Measurements from ENCODE around the gene GJA9.
A peak's percentile ranks its signal among the peaks of the same experiment; 100 is the strongest.
"Not testable (repeated sequence)": the region's sequence is repeated elsewhere in the genome, so short reads cannot be mapped to it uniquely, and the experiment has no call there.

GJA9 gene

DNA sequence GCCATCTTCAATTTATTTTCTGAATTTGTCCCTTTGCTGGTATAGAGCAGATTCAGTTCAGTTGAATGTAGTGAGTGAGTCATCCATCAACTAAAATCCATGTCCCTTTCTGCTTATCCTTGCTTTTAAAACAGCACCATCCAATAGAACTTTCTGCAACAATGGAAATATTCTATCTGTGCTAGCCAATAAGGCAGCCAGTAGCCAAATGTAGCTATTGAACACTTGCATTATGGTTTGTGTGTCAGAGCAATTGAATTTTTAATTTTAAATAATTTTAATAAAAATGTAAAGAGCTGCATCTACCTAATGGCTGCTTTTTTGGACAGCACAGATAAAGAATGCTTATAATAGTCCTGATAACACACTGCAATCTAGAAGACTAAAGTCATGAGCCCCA is at the start of gene GJA9:
TSS of gene GJA9 (minus strand) at position 101 of the 400 bp plus-strand sequence. CDS start 5,489 bp downstream, outside the sequence.
- DNase-seq: no peak

DNA sequence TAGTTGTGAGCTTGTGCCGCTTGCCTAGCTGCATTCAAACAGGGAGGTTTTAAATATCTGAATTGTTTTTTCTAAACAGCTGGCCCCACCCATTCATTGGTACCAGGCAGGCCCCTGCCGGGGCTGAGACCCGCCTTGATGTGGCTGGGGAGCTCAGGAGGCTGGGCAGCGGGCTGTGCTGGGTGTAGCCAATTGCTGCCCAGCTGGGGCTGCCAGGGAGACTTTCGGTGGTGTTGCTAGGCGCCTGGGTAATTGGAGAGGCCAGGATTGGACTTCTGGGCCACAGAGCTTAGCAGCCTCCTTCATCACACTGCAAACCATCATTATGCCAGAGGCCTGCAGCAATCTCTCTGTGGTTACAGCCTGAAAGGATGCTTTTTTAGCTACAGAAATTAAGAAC is 48.1 kb upstream of the GJA9 start:
- DNase-seq: peak in 54 of 56 donors; percentile 22 to 95 (median 79)

DNA sequence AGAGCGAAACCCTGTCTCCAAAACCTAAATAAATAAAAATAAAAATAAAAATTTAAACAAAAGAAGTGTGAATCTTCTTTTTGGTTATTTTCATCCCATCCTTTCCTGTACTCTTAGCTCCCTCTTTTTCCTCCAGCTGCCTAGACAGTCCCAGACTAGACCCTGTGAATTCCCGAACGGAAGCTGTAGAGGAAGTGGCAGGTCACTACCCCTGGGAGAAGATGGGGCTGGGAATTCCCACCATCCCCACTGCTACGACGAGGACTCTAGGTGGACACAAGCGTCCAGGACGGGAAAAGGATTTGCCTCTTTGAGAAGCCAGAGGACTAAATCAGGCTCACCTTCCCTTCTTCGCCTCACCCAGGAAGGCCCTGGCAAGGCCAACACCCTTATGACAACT is 47.7 kb upstream of the GJA9 start:
- peak in 1 of 56 donors; percentile 46 for DNase-seq

DNA sequence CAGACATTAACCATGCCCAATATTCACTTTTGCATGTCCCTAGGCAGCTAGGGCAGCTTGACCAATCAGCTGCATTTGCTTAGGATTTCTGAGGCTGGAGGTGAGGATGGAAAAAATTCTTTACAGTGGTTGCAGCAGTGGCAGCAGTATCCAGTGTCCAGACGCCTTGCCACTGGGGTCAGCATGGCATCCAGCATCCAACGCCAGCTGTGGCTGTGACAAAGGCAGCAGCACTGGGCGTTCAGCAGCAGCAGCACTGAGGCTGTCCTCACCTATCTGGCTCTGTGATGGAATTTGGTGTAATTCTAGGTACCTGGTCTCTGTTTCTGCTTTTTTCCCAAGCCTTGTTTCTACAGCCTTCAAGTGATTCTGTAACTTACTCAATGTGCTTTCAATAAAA is 44.7 kb upstream of the GJA9 start:
- DNase-seq: peak in 16 of 56 donors; percentile 2 to 49 (median 22)

DNA sequence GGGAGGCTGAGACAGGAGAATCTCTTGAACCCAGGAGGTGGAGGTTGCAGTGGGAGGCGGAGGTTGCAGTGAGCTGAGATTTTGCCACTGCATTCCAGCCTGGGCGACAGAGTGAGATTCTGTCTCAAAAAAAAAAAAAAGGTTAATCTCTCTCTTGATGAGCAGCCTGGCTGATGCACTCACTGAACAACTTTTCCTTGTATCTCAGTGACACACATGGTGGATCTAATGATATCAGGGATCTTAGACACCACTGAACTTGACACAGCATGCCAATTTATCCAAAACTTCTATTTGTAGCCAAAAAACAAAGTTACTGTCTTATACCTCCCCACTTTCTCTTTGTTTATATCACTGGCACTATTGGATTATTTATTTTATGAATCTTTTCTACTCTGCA is 44.0 kb upstream of the GJA9 start:
- no peak for DNase-seq

DNA sequence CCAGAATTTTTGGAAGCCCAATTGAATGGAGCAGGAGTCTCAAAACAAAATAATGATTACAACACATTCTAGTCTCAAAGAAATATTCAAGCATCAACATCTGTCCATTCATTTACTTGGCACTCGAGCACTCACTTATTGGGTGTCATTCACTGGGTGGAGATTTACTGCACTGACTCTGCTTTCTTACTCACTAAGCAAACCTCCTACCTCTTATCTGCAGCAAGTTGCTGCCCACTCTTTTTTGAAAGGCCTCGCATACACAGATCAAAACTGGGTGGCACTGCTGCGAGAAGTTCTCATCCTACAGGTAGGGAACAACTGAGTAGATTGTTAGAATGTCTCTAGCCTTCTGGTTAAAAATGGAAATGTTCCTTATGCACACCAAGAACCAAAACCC is 42.2 kb upstream of the GJA9 start:
- DNase-seq: peak in 6 of 56 donors; percentile 0 to 27 (median 6)

DNA sequence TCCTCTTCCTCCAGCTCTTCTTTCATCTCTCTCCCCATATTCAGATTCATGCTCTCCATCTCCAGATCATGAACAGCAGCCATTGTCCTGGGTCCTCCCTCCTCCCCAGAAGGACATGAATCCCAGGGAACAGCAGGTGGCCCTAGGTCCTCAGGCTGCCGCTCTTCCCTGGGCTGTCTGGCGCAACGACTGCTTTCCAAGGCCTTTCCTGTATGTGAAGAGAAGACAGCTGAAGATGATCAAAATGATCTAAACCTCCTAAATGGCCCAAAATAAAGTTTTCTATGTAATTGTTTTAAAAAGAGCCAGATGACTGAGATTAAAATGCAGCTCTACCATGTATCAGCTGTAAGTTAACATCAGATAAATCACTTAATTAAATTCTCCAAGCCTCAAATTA is 37.7 kb upstream of the GJA9 start:
- DNase-seq: peak in 41 of 56 donors; percentile 5 to 76 (median 33)

DNA sequence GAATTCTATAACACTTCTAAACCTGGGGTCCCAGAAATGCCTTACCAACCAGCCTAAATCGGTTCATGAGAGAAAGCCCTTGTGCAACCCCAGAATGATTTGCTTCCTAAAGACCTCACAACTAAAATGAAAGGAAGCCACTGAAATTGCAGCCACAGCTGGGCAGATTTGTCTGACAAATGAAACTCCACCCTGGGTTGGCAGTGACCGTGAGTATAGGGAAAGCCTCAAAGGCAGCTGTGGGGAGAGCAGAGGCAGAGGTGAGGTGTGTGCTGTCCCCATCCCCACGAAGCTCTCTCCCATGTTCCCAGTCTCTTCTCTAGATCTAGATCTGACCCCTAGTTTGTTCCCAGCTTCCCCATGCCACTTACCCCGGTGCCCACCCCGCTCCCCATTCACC is 37.2 kb upstream of the GJA9 start:
- DNase-seq: peak in 3 of 56 donors; percentile 21 to 35 (median 33)

DNA sequence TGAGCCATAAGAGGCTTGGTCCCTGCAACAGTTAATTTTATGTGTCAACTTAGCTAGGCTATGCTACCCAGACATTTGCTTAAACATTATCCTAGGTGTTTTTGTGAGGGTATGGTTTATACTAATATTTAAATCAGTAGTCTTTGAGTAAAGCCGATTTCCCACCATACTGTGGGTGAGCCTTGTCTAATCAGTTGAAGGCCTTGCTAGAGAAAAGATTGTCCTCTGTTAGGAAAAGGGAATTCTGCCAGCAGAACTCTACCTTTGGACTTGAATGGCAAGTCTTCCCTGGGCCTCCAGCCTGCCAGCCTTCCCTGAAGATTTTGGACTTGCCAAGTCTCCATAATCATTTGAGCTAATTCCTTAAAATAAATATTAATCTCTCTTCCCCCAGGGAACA is 36.4 kb upstream of the GJA9 start:
- DNase-seq: no peak

DNA sequence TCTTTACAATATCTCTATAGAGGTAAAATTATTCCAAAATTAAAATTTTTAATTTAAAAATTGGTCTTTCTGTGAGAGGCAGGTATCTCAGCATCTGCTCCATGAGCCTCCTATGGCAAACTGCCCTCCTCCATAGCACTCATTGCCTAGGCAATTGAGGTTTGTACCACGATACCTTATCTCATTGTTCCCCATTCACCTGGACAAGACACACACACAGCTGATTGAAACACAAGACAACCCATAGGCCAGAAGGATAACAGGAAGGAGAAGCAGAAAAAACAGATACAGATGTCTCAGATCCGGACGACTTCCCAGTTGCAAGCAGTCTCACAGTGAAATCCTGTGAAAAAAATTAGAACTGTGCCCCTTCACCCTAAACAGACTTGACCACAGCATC is 36.0 kb upstream of the GJA9 start:
- DNase-seq: no peak

DNA sequence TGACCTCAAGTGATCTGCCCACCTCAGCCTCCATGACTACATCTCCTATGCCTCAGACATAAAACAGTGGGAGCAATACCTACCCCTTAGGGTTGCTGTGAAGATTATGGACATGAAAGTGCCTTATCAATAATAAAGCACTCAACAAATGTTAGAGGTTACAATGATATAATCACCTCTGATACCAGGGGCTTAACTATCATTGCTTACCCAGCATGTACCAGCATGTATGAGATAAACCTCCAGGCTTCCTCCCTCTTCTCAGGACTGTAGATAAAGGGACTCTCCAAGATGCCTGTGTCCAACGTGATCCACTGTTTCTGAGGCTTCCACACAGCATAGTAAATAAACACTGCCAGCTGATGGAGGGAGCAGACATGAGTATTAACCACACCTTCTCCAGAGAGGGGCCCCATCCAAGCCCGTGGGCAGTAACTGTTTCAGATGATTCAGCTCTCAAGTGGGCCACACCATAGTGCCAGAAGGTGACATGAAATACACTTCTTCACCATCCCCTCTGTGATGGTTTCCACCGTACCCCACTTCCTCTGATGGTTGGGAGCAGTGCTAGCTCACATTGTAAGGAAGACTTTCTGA is 34.1 kb upstream of the GJA9 start:
- DNase-seq: no peak

DNA sequence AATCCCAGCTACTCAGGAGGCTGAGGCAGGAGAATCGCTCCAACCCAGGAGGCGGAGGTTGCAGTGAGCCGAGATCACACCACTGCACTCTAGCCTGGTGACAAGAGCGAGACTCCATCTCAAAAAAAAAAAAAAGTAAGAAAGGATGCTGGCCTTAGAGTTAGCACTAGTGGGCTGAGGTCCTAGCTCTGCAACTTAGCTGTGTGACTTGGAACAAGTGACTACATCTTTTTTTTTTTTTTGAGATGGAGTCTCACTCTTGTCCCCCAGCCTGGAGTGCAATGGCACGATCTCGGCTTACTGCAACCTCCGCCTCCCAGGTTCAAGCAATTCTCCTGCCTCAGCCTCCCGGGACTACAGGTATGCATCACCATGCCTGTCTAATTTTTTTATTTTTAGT is 33.5 kb upstream of the GJA9 start:
- DNase-seq: not testable (repeated sequence)

DNA sequence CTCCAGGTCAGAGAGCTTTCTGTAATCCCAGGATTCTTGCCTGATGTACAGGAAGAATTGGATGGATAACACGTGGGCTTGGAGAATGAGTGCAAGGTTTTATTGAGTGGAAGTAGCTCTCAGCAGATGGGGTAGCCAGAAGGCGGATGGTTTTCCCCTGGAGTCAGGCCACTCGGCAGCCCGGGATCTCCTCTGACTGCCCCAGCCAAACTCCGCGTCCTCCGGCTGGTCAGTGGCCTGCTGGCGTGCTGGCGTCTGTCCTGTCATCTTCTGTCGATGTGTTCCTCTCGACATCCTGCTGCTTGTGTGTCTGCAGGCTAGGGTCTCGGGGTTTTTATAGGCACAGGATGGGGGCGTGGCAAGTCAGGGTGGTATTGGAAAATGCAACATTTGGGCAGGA is 27.4 kb upstream of the GJA9 start:
- no peak for DNase-seq

DNA sequence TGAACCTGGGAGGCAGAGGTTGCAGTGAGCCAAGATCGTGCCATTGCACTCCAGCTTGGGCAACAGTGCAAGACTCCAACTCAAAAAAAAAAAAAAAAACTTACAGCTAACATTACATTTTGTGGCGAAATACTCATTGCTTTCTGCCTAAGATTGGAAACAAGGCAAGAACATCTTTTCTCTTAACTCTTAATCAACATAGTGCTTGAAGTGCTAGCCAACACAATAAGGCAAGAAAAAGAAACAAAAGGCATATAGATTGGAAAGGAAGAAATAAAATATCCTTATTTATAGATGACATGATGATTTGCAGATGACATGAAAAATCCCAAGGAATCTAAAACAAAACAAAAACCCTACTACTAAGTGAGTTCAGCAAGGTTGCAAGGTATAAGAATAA is 24.6 kb upstream of the GJA9 start:
- no peak for DNase-seq

DNA sequence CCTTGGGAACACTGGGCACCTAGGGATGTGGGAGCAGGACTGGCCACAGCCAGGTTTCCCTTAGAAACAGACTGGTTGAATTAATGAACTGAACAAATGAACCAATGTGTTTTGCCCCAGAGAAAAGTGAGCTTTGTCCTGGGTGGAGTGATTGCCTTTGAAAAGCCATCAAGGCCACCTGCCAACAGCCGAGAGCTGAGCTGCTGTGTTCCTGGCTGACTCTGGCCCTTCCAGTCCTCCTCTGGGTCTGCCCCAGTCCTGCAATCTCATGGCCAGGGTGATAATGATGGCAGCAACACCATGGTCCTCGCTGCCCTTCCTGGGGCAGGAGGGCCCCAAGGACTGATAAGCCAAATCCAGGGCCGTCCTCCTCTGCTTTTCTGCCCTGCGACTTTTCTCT is 18.2 kb upstream of the GJA9 start:
- no peak for DNase-seq

DNA sequence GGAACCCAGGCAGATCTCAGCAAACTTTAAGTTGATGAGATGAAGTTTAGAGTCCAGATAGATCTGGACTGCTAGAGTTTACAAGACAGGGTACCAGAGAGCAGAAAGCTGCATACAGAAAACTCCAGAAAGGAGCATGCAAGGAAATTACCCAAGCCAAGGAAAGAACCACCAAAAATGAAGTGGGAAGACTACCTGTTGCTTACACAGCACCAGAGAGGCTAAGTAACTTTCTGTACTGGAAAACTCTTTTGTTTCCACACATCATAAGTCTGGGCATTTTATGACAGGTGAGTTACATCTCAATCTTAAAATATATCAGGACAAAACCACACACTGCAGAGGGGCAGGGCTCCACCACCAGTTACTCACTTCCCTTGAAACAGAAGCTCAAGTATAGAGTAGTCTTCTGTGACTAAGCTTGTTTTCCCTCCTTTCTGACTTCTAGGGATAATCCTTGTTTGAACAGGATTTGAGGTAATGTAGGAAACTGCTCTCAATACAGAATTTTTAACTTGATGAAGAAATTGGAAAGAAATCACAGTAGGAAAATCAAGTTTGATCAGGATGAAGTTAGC is 17.4 kb upstream of the GJA9 start:
- no peak for DNase-seq

DNA sequence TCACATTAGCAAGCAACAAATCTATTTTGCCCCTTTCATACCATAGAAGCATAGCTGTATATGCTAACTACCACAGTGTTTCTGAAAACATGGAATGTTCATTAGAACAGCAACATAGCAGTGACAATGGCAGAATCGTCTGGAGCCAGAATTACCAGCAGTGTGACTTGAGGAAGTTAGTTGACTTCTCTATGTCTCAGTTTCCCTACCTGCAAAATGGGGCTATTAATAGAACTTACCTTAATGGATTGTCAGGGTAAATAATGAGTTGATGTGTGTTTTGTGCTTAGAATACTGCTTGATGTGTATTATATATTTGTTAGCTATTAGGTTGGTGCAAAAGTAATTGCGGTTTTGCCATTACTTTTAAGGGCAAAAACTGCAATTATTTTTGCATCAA is 14.8 kb upstream of the GJA9 start:
- no peak for DNase-seq

DNA sequence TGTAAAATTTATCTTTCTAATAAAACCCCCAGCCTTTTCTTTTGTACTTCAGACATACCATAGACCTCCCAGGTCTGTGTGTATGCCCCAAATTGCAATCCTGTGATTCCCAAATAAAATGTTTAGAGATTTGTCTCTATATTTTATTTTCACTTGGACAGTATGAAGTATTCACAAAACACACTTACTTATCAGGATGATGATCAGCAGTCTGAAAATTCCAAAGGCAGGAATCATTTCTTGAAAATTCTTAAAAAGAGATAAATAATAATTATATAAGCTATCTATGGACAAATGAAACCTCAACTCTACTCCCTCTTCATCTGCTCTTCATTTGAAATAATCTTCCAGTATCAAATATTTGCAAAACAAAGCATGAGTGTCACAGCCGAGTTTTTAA is 11.6 kb upstream of the GJA9 start:
- no peak for DNase-seq

DNA sequence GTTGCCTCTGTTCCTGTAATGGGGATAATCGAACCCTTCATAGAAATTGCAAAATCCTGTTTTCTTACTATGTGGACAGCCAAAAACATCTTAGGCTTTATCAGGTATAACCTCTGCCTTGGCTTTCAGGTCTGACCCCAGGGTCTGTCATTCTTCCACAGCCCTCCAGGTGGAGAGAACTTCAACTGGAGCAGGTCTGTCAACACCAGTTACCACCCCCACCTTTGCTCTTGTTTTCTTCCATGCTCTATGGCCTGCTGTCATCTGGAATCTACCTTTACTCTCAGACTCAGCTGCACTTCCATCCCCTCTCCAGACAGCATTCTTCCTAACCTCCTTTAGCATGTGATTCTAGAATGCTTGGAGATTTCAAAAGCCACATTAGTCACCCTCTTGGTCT is 10.4 kb upstream of the GJA9 start:
- no peak for DNase-seq

DNA sequence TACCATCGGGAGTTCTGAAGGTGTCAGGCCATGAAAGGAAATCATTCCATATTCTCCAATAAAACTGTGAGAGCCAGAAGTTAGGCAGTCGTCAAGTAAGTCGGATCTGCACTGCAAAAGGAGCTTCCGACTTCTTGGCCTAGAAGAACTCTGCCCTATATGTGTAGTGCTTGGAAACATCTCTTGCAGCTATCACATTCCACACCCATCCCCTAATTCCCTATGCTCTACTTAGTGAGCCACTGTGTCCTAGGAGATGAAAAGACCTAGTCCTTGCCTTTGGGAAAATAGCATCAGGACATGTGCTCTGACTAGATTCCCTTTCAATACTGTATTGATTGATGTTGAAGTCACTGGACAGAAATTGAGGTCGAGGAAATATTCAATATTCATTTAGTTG is 8.2 kb upstream of the GJA9 start:
- DNase-seq: no peak

DNA sequence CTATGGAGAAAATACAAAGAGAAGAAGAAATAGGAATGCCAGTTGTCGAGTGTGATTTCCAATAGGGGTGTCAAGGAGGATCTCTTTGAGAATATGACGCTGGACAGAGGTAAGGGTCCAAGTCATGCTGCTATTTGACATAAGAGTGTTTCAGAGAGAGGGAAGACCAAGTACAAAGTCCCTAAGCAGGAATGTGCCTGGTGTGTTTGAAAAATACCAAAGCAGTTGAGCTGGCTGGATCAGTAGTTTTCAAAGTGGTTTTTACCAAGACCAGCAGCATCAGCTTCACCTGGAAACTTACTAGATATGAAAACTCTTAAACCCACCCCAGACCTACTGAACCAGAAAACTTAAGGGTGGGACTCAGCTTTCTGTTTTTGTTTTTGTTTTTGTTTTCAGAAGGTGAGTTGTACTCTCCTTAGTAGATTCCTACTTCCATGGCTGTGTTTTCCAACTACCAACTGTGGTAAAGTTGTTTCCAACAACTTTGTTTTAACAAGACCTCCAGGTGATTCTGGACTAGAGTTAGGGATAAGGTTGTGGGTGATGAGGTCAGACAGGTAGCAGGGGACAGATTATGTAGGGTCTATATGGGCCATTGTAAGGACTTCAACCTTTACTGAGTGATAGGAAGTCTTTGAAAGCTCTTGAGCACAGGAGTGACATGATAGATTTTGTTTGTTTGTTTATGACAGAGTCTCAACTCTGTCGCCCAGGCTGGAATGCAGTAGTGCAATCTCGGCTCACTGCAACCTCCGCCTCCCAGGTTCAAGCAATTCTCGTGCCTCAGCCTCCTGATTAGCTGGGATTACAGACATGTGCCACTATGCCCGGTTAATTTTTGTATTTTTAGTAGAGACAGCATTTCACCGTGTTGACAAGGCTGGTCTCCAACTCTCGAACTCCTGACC is 7.3 kb upstream of the GJA9 start:
- no peak for DNase-seq

DNA sequence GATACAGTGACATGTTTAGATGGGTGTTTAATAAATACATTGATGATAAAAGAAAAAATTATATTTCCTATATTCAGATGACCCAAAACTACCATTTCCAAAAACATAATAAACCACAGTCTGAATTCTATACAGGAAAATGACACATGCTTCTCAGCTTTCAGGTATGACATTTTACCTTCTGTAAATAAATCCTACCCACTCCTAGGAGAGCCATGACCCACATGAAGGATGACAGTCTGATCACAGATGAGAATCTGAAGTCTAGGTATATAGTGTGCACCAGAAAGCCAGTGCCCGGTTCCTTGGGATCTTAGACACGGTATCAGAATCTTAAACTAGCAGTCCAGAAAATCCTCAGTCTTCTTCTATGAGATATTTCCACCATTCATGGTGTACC is 3.7 kb upstream of the GJA9 start:
- DNase-seq: no peak

DNA sequence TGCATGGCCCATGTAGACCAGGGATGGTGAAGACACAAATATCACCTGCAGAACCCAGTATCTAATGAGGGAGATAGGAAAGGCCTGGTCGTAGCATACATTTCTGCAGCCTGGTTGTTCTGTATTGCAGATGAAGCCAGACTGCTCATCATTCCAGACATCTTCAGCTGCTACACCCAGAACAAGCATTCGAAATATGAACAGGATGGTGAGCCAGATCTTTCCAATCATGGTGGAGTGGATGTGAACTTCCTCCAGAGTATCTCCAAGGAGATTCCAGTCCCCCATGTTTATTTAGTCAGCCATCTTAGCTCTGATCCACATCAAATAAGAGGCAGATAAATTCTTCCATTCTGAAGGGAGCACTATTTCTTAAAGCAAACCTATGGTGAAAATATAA is 5.6 kb downstream of the GJA9 start:
- DNase-seq: no peak

Data from amygdala (tissue), 56 donors.